Esophagus squamous epithelium (tissue), 4 donors: Measurements from ENCODE around the gene RBX1.

Source experiments
- POLR2A ChIP-seq, 4 donors: fragments of 450-650 bp; IDR thresholded peaks; one replicate each; pipeline ENCODE4 v1.6.1; 2017; ENCODE audit warnings: antibody characterized with exemption in 4 of 4, mild to moderate bottlenecking in 4 of 4, moderate library complexity in 3 of 4
- TF ChIP-seq, protein P1 (sequence below), 6 experiments: fragments of 450-650 bp in 4 of 6; fragments of 200-600 bp in 2 of 6; sonication (generic) in 2 of 6; IDR thresholded peaks; one replicate each; pipeline ENCODE4 v1.5.1; 2016 to 2019; ENCODE audit warnings: antibody characterized with exemption in 6 of 6, mild to moderate bottlenecking in 4 of 6, moderate library complexity in 4 of 6

DNA sequence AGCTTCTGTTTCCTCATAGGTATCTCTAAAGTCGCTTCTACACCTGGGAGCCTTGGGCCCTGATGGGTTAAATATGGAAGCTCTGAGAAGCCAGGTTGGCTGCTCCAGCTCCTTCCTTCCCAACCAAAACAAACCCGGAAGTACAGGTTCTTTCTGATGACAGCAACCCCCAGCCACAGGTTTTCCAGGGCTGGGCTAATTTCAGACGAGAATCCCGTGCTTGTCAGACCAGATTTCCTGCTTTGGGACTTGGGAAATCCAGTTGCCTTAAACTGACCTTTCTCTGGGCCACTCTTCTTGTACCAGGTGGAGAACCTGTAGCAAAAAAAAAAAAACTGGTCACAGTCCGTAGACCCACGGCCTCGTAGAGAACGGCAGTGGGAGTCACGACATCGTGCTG lies 51.9 kb downstream of the RBX1 start:
- TF ChIP-seq, protein P1, sequence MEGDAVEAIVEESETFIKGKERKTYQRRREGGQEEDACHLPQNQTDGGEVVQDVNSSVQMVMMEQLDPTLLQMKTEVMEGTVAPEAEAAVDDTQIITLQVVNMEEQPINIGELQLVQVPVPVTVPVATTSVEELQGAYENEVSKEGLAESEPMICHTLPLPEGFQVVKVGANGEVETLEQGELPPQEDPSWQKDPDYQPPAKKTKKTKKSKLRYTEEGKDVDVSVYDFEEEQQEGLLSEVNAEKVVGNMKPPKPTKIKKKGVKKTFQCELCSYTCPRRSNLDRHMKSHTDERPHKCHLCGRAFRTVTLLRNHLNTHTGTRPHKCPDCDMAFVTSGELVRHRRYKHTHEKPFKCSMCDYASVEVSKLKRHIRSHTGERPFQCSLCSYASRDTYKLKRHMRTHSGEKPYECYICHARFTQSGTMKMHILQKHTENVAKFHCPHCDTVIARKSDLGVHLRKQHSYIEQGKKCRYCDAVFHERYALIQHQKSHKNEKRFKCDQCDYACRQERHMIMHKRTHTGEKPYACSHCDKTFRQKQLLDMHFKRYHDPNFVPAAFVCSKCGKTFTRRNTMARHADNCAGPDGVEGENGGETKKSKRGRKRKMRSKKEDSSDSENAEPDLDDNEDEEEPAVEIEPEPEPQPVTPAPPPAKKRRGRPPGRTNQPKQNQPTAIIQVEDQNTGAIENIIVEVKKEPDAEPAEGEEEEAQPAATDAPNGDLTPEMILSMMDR (IDR thresholded peaks at IDR 0.05) = no peak
- TF ChIP-seq POLR2A (IDR thresholded peaks at IDR 0.05) = no peak
